ENCODE measurements around the gene RUSF1. TPM values are rescaled to one million over a fixed set of nuclear protein-coding genes. Genes with fewer than 3 reads are reported as not detected.

The RUSF1 gene
- polyA plus RNA-seq, 1 donor (not counting 4 experiments of a cell fraction or from before 2014, with no cell fraction given), result 17.4 TPM

- no peak for FAIRE-seq
- dilution Hi-C loops (cut with MboI; ENCODE audit: extremely low pct_ligation_motif_present, low sequenced_read_pairs), result no loop called here
- no peak overlapping the region for H3K9ac ChIP-seq (ENCODE audit: control insufficient read depth, extremely low read depth, insufficient read depth, low read length)
- H3K36me3 ChIP-seq (ENCODE audit: control insufficient read depth in 2 of 2, extremely low read depth in 1 of 2, insufficient read depth in 2 of 2, low read length in 2 of 2), result peaks cover 16 to 24% of the 10 kb centered on the region in 2 experiments
- H3K4me3 ChIP-seq (ENCODE audit: control insufficient read depth in 2 of 3, extremely low read depth in 1 of 3, insufficient read depth in 2 of 3, low read depth in 1 of 3, low read length in 3 of 3), result no peak overlapping the region
- no peak for DNase-seq (ENCODE audit: low read depth, low spot score)
- H3K79me2 ChIP-seq (ENCODE audit: control insufficient read depth, insufficient read depth, low read length), result no peaks in the 10 kb centered on the region
- H3K27me3 ChIP-seq (ENCODE audit: control insufficient read depth, extremely low read depth, insufficient read depth, low read length), result no peaks in the 10 kb centered on the region
- H3K9me1 ChIP-seq (ENCODE audit: control insufficient read depth, extremely low read depth, insufficient read depth, low read length), result no peaks in the 10 kb centered on the region
- H2AFZ ChIP-seq (ENCODE audit: control insufficient read depth, low read length), result no peak overlapping the region
- H3K4me2 ChIP-seq (ENCODE audit: control insufficient read depth, extremely low read depth, insufficient read depth, low read depth, low read length), result no peak overlapping the region
- no peaks in the 10 kb centered on the region for H3K4me1 ChIP-seq (ENCODE audit: control insufficient read depth, extremely low read depth, insufficient read depth, low read length)
- no peak overlapping the region for H3K27ac ChIP-seq (ENCODE audit: control insufficient read depth, insufficient read depth, low read length)
- H3K9me3 ChIP-seq (ENCODE audit: control insufficient read depth, low read depth, low read length), result no peaks in the 10 kb centered on the region
- H4K20me1 ChIP-seq (ENCODE audit: control insufficient read depth, extremely low read depth, insufficient read depth, low read length), result no peaks in the 10 kb centered on the region
- no peak for TF ChIP-seq CTCF (optimal IDR thresholded peaks at IDR 0.05 in 1 of 3, IDR thresholded peaks at IDR 0.05 in 1 of 3, conservative IDR thresholded peaks at IDR 0.05 in 1 of 3; ENCODE audit: extremely low read depth in 1 of 3, insufficient read depth in 2 of 3, low read length in 3 of 3)
- TF ChIP-seq EZH2 (IDR thresholded peaks at IDR 0.05; ENCODE audit: low read length), result no peak
Observed at GRCh38 chr16:31496670-31497069, 11.5 kb downstream of the RUSF1 start.

- H3K9me1 ChIP-seq (ENCODE audit: control insufficient read depth, extremely low read depth, insufficient read depth, low read length), result no peaks in the 10 kb centered on the region
- no peaks in the 10 kb centered on the region for H3K9me3 ChIP-seq (ENCODE audit: control insufficient read depth, low read depth, low read length)
- no peak overlapping the region for H2AFZ ChIP-seq (ENCODE audit: control insufficient read depth, low read length)
- H4K20me1 ChIP-seq (ENCODE audit: control insufficient read depth, extremely low read depth, insufficient read depth, low read length), result no peaks in the 10 kb centered on the region
- H3K4me3 ChIP-seq (ENCODE audit: control insufficient read depth in 2 of 3, extremely low read depth in 1 of 3, insufficient read depth in 2 of 3, low read depth in 1 of 3, low read length in 3 of 3), result no peak overlapping the region
- no peaks in the 10 kb centered on the region for H3K27me3 ChIP-seq (ENCODE audit: control insufficient read depth, extremely low read depth, insufficient read depth, low read length)
- no peaks in the 10 kb centered on the region for H3K4me1 ChIP-seq (ENCODE audit: control insufficient read depth, extremely low read depth, insufficient read depth, low read length)
- no peak overlapping the region for H3K4me2 ChIP-seq (ENCODE audit: control insufficient read depth, extremely low read depth, insufficient read depth, low read depth, low read length)
- no peak overlapping the region for H3K27ac ChIP-seq (ENCODE audit: control insufficient read depth, insufficient read depth, low read length)
- FAIRE-seq (no peak), DNase-seq (ENCODE audit: low read depth, low spot score) (no peak)
- dilution Hi-C loops (cut with MboI; ENCODE audit: extremely low pct_ligation_motif_present, low sequenced_read_pairs), result no loop called here
- no peak overlapping the region for H3K9ac ChIP-seq (ENCODE audit: control insufficient read depth, extremely low read depth, insufficient read depth, low read length)
- H3K79me2 ChIP-seq (ENCODE audit: control insufficient read depth, insufficient read depth, low read length), result no peaks in the 10 kb centered on the region
- H3K36me3 ChIP-seq (ENCODE audit: control insufficient read depth in 2 of 2, extremely low read depth in 1 of 2, insufficient read depth in 2 of 2, low read length in 2 of 2), result peaks cover 9 to 21% of the 10 kb centered on the region in 2 experiments
- TF ChIP-seq CTCF (optimal IDR thresholded peaks at IDR 0.05 in 1 of 3, IDR thresholded peaks at IDR 0.05 in 1 of 3, conservative IDR thresholded peaks at IDR 0.05 in 1 of 3; ENCODE audit: extremely low read depth in 1 of 3, insufficient read depth in 2 of 3, low read length in 3 of 3) (no peak), EZH2 (IDR thresholded peaks at IDR 0.05; ENCODE audit: low read length) (no peak)
Observed at GRCh38 chr16:31493506-31494125, 14.6 kb downstream of the RUSF1 start.
